HepG2 (cell line): Measurements from ENCODE around the gene CPNE5. TPM values are rescaled to one million over a fixed set of nuclear protein-coding genes. Genes with fewer than 3 reads are reported as not detected.
"Not testable (repeated sequence)": the region's sequence is repeated elsewhere in the genome, so short reads cannot be mapped to it uniquely, and the experiment has no call there.

Experiments
- ATAC-seq: fragments of 200-7000 bp; cut with Tn5 transposase; 3 replicates; pipeline ENCODE4 v1.9.1; 2020; ENCODE audit warnings: mild to moderate bottlenecking, moderate library complexity
- BruUV-seq: library from RNA; stranded (reverse); fragments of 400-500 nt; replicated peaks from 2 replicates; lab custom pipeline; 2021; lab: Mats Ljungman, UMichigan
- CTCF ChIA-PET: fragments of 300-600 bp; formaldehyde crosslinking; extraction: SDS; loops from one replicate; lab custom pipeline; 2021; ENCODE audit warnings: low total read pairs, inconsistent platforms, low intra/inter-chr PET ratio; lab: Yijun Ruan, JAX
- POLR2A ChIA-PET: fragments of 350-600 bp; sonication (Branson Sonifier 250); formaldehyde crosslinking; loops from one replicate; lab custom pipeline; 2020; ENCODE audit warnings: antibody characterized with exemption, inconsistent platforms; lab: Yijun Ruan, JAX
- DNase-seq: peaks from one replicate; pipeline ENCODE4 v3.0.0-alpha.2; 2015; ENCODE audit warnings: low spot score
- FAIRE-seq: peaks from 3 replicates; lab custom pipeline; 2011; peaks lifted over from hg19 to GRCh38; lab: Jason Lieb, UNC
- H2AFZ ChIP-seq: one replicate; pipeline ENCODE4 v1.6.1; 2011; ENCODE audit warnings: low read length, inconsistent platforms
- H3K27ac ChIP-seq: fragments of 300-600 bp; 3 replicates; pipeline ENCODE4 v1.8.0; 2011; ENCODE audit warnings: mixed run types, mild to moderate bottlenecking, mixed read lengths, low read length, inconsistent platforms; ENCODE audit not compliant: insufficient read depth; ENCODE audit errors: extremely low read length
- H3K27me3 ChIP-seq, 2 experiments: fragments of 200-600 bp in 1 of 2; 2 replicates in 1 of 2; 3 replicates in 1 of 2; pipeline versions ENCODE4 v1.6.0 to v1.8.0; 2011; ENCODE audit warnings: low read length in 2 of 2, mild to moderate bottlenecking in 2 of 2, moderate library complexity in 2 of 2, inconsistent platforms in 1 of 2; ENCODE audit not compliant: insufficient read depth in 2 of 2, control insufficient read depth in 1 of 2
- H3K36me3 ChIP-seq, 2 experiments: fragments of 200-600 bp in 1 of 2; replicated peaks in 1 of 2; 2 replicates in 1 of 2; 3 replicates in 1 of 2; pipeline versions ENCODE4 v1.5.1 to v1.8.0; 2011; ENCODE audit warnings: low read length in 2 of 2, inconsistent platforms in 1 of 2; ENCODE audit not compliant: insufficient read depth in 2 of 2, control insufficient read depth in 1 of 2
- H3K4me1 ChIP-seq: 2 replicates; pipeline ENCODE4 v1.5.1; 2012; ENCODE audit warnings: low read length, inconsistent platforms; ENCODE audit not compliant: insufficient read depth
- H3K4me2 ChIP-seq: 2 replicates; pipeline ENCODE4 v1.6.0; 2011; ENCODE audit warnings: low read depth, low read length, inconsistent platforms
- H3K4me3 ChIP-seq, 3 experiments: fragments of 200-600 bp in 1 of 3; sonication (generic), shearing (Covaris generic) in 1 of 3; replicated peaks in 1 of 3; 2 replicates each; pipeline ENCODE4 v1.5.1; 2011 to 2016; ENCODE audit warnings: low read length in 3 of 3, inconsistent platforms in 2 of 3, low read depth in 2 of 3, mild to moderate bottlenecking in 2 of 3, control low read depth in 1 of 3, mixed read lengths in 1 of 3; ENCODE audit not compliant: insufficient read depth in 1 of 3
- H3K79me2 ChIP-seq: one replicate; pipeline ENCODE4 v1.6.1; 2011; ENCODE audit warnings: low read length, inconsistent platforms; ENCODE audit not compliant: insufficient read depth
- H3K9ac ChIP-seq: 2 replicates; pipeline ENCODE4 v1.6.0; 2011; ENCODE audit warnings: mild to moderate bottlenecking, low read depth, low read length, inconsistent platforms; ENCODE audit not compliant: insufficient read depth
- H3K9me3 ChIP-seq: 2 replicates; pipeline ENCODE4 v1.5.1; 2012; ENCODE audit warnings: mild to moderate bottlenecking, low read length
- H4K20me1 ChIP-seq: 2 replicates; pipeline ENCODE4 v1.6.0; 2011; ENCODE audit warnings: inconsistent platforms, mild to moderate bottlenecking, low read length, moderate library complexity; ENCODE audit not compliant: insufficient read depth
- CHCHD3 ChIP-seq: sonication (generic); formaldehyde crosslinking; IDR thresholded peaks from 2 replicates; pipeline ENCODE4 v1.8.0; 2022; ENCODE audit warnings: mild to moderate bottlenecking, missing genetic modification reagents, moderate library complexity
- FOXA3 ChIP-seq: IDR thresholded peaks from 2 replicates; pipeline ENCODE4 v1.6.1; 2016; ENCODE audit warnings: missing genetic modification reagents, missing compliant biosample characterization
- FOXC1 ChIP-seq: sonication (generic); formaldehyde crosslinking; IDR thresholded peaks from 2 replicates; pipeline ENCODE4 v1.8.0; 2022; ENCODE audit warnings: mild to moderate bottlenecking, missing genetic modification reagents, borderline replicate concordance
- FOXK2 ChIP-seq: fragments of 450-650 bp; IDR thresholded peaks from 2 replicates; pipeline ENCODE4 v1.6.1; 2016
- GATAD2A ChIP-seq: IDR thresholded peaks from 2 replicates; pipeline ENCODE4 v1.6.1; 2016
- IRF2 ChIP-seq: IDR thresholded peaks from 2 replicates; pipeline ENCODE4 v1.6.1; 2018; ENCODE audit warnings: missing genetic modification reagents, missing compliant biosample characterization
- RXRB ChIP-seq: IDR thresholded peaks from 2 replicates; pipeline ENCODE4 v1.6.1; 2016; ENCODE audit warnings: borderline replicate concordance, missing genetic modification reagents, missing compliant biosample characterization
- STAG1 ChIP-seq: sonication (generic); formaldehyde crosslinking; IDR thresholded peaks from 2 replicates; pipeline ENCODE4 v1.4.0; 2020; ENCODE audit warnings: missing genetic modification reagents
- TEAD3 ChIP-seq: optimal IDR thresholded peaks from 2 replicates; pipeline ENCODE3; 2016; ENCODE audit warnings: borderline replicate concordance
- TOPORS ChIP-seq: sonication (generic); formaldehyde crosslinking; IDR thresholded peaks from 2 replicates; pipeline ENCODE4 v1.8.0; 2023; ENCODE audit warnings: mild to moderate bottlenecking, missing genetic modification reagents
- ZMYM4 ChIP-seq: sonication (generic); formaldehyde crosslinking; IDR thresholded peaks from 2 replicates; pipeline ENCODE4 v1.8.1; 2023; ENCODE audit warnings: mild to moderate bottlenecking, missing genetic modification reagents
- ZNF205 ChIP-seq: IDR thresholded peaks from 2 replicates; pipeline ENCODE4 v1.6.1; 2018; ENCODE audit warnings: missing biosample characterization, missing genetic modification reagents
- ZNF329 ChIP-seq: sonication (generic); formaldehyde crosslinking; IDR thresholded peaks from 2 replicates; pipeline ENCODE4 v1.9.0; 2021; ENCODE audit warnings: low read depth, mild to moderate bottlenecking, missing genetic modification reagents
- ZNF501 ChIP-seq: sonication (generic); formaldehyde crosslinking; IDR thresholded peaks from 2 replicates; pipeline ENCODE4 v1.5.1; 2020; ENCODE audit warnings: mild to moderate bottlenecking, moderate library complexity, missing genetic modification reagents
- ZSCAN9 ChIP-seq: IDR thresholded peaks from 2 replicates; pipeline ENCODE4 v1.6.1; 2016; ENCODE audit warnings: borderline replicate concordance
- WGBS: methylation state at CpG from one replicate; pipeline ENCODE4 v1.1.6; 2017; ENCODE audit warnings: low lambda C conversion rate; 5-methylcytosine and 5-hydroxymethylcytosine counted together
- in situ Hi-C: cut with HindIII; loops from 2 replicates; pipeline ENCODE4 v1.10.0; 2017; ENCODE audit warnings: low pct_unique_long_range_greater_than_20kb; ENCODE audit not compliant: extremely low pct_ligation_motif_present
- intact Hi-C: fragments of 100-400 bp; cut with micrococcal nuclease; formaldehyde crosslinking; loops from one replicate; pipeline ENCODE4 v1.10.0; 2022; ENCODE audit not compliant: unreplicated experiment
- polyA plus RNA-seq, 8 experiments: library from polyadenylated mRNA; depleted of rRNA in 3 of 8; stranded (reverse) in 7 of 8; unstranded in 1 of 8; fragments of >200 nt; fragmentation: Illumina TruSeq in 4 of 8; extraction: Trizol in 4 of 8; gene quantifications; 2 replicates each; pipeline versions ENCODE4 v1.2.1 to v1.2.3, GENCODE V29; 2011 to 2016; ENCODE audit warnings: low read depth in 4 of 8, missing spikeins in 1 of 8, mixed read lengths in 1 of 8; ENCODE audit not compliant: insufficient read depth in 1 of 8
- total RNA-seq, 5 experiments: library from RNA; depleted of rRNA; stranded (reverse); fragments of >200 nt; fragmentation: Illumina TruSeq; extraction: Trizol; gene quantifications; 2 replicates each; pipeline ENCODE4 v1.2.3, GENCODE V29; 2016; ENCODE audit warnings: low read depth in 1 of 5
- TF ChIP-seq, protein P1 (sequence below): sonication (generic); formaldehyde crosslinking; IDR thresholded peaks from 2 replicates; pipeline ENCODE4 v1.5.0; 2020; ENCODE audit warnings: missing genetic modification reagents
- TF ChIP-seq, protein P2 (sequence below): IDR thresholded peaks from 2 replicates; pipeline ENCODE4 v1.6.1; 2016; ENCODE audit warnings: low read depth, missing genetic modification reagents, missing compliant biosample characterization

Gene CPNE5
- total and polyA plus RNA-seq, 2 of the 13 experiments (the other 11 are each of a cell fraction or from before 2014, with no cell fraction given): 0.16 TPM; not detected in 1

DNA sequence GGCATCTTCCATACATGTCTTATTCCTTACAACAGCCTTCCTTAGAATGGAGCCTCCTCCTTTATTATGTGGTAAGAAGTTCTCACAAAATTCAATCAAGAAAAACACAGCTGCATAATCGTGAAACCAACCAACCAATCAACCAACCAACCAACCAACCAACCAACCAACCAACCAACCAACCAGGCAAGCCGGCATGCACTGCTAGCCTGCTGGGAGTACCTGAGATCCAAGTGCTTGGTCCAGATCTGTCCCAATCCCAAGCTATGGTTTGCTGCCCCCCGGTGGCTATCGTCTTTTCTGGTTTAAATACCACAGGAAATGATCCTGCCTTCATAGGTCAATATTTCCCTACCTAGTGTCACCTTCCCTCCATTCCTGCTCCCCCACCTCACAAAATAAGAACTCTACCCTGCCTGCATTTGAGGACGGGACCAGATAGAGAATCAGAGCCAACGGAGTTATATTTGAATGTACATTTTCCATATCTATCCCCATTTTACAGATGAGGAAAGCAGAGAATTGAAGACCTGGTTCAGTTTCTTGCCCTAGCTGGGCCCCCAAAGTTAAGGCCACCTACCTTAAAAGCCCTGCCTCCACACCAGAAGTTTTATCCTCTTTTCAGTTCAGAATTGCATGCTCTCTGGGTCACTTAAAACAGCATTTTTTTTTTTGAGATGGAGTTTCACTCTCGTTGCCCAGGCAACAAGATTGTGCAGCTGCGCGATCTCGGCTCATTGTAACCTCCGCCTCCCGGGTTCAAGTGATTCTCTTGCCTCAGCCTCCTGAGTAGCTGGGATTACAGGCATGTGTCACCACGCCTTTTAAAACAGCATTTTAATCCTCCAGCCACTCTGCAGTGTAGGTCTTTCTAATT, 114.5 kb downstream of the CPNE5 start (continued):
- TF ChIP-seq TEAD3 (CRISPR knock-in tag) (peak; percentile 66), FOXA3 (peak; percentile 37; the same call in 1 of the 2 replicates), FOXK2 (no peak), ZMYM4 (peak; percentile 41; the same call in 1 of the 2 replicates), TOPORS (CRISPR knock-in tag) (no peak), FOXC1 (CRISPR knock-in tag) (0 out of 2 replicates have a peak, but pooled peaks have one; percentile 45), ZNF501 (0 out of 2 replicates have a peak, but pooled peaks have one; percentile 40), CHCHD3 (CRISPR knock-in tag) (no peak), ZNF329 (CRISPR knock-in tag) (0 out of 2 replicates have a peak, but pooled peaks have one; percentile 27), RXRB (CRISPR knock-in tag) (peak; percentile 16; the same call in 1 of the 2 replicates), IRF2 (CRISPR knock-in tag) (0 out of 2 replicates have a peak, but pooled peaks have one; percentile 18), GATAD2A (peak; percentile 61; the same call in 1 of the 2 replicates), STAG1 (CRISPR knock-in tag) (peak; percentile 96), ZSCAN9 (CRISPR knock-in tag) (0 out of 2 replicates have a peak, but pooled peaks have one; percentile 40), ZNF205 (CRISPR knock-in tag) (no peak)
- TF ChIP-seq, protein P1, sequence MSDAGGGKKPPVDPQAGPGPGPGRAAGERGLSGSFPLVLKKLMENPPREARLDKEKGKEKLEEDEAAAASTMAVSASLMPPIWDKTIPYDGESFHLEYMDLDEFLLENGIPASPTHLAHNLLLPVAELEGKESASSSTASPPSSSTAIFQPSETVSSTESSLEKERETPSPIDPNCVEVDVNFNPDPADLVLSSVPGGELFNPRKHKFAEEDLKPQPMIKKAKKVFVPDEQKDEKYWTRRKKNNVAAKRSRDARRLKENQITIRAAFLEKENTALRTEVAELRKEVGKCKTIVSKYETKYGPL: no peak
- TF ChIP-seq, protein P2, sequence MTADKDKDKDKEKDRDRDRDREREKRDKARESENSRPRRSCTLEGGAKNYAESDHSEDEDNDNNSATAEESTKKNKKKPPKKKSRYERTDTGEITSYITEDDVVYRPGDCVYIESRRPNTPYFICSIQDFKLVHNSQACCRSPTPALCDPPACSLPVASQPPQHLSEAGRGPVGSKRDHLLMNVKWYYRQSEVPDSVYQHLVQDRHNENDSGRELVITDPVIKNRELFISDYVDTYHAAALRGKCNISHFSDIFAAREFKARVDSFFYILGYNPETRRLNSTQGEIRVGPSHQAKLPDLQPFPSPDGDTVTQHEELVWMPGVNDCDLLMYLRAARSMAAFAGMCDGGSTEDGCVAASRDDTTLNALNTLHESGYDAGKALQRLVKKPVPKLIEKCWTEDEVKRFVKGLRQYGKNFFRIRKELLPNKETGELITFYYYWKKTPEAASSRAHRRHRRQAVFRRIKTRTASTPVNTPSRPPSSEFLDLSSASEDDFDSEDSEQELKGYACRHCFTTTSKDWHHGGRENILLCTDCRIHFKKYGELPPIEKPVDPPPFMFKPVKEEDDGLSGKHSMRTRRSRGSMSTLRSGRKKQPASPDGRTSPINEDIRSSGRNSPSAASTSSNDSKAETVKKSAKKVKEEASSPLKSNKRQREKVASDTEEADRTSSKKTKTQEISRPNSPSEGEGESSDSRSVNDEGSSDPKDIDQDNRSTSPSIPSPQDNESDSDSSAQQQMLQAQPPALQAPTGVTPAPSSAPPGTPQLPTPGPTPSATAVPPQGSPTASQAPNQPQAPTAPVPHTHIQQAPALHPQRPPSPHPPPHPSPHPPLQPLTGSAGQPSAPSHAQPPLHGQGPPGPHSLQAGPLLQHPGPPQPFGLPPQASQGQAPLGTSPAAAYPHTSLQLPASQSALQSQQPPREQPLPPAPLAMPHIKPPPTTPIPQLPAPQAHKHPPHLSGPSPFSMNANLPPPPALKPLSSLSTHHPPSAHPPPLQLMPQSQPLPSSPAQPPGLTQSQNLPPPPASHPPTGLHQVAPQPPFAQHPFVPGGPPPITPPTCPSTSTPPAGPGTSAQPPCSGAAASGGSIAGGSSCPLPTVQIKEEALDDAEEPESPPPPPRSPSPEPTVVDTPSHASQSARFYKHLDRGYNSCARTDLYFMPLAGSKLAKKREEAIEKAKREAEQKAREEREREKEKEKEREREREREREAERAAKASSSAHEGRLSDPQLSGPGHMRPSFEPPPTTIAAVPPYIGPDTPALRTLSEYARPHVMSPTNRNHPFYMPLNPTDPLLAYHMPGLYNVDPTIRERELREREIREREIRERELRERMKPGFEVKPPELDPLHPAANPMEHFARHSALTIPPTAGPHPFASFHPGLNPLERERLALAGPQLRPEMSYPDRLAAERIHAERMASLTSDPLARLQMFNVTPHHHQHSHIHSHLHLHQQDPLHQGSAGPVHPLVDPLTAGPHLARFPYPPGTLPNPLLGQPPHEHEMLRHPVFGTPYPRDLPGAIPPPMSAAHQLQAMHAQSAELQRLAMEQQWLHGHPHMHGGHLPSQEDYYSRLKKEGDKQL (CRISPR knock-in tag): no peak

DNA sequence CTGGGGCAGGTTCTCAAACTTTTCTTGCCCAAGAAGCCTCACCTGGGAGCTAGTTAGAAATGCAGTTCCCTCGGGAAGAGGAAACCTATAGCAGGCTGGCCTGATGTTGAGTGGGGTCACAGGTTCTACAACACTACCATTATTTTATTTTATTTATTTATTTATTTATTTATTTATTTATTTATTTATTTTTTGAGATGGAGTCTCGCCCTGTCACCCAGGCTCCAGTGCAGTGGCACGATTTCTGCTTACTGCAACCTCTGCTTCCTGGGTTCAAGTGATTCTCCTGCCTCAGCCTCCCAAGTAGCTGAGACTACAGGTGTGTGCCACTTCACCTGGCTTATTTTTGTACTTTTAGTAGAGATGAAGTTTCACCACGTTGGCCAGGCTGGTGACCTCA, 115.3 kb downstream of the CPNE5 start:
- FAIRE-seq, H4K20me1 ChIP-seq, H3K9me3 ChIP-seq, H2AFZ ChIP-seq, H3K4me3 ChIP-seq, H3K79me2 ChIP-seq, H3K9ac ChIP-seq, ATAC-seq, POLR2A ChIA-PET, H3K4me2 ChIP-seq, DNase-seq, H3K27ac ChIP-seq, H3K4me1 ChIP-seq, BruUV-seq, H3K36me3 ChIP-seq: not testable (repeated sequence)
- WGBS: 67% methylated on average over 4 of the region's 4 CpGs
- in situ Hi-C loops: loop anchor here (5.0 kb wide), 1 partner anchor 102 kb away; no protein-coding TSS in a partner anchor
- CTCF ChIA-PET: interaction anchor here (1.1 to 4.1 kb wide), 5 partner anchors 85 to 300 kb away, joined by 3 to 59 read pairs (median 5); no protein-coding TSS in a partner anchor
- H3K27me3 ChIP-seq: peaks cover 7 to 43% of the 10 kb centered on the region in 2 experiments; a peak in 3 of 5 replicates
- intact Hi-C loops: loop anchor here (1.0 to 5.0 kb wide), 3 partner anchors 42 to 109 kb away; no protein-coding TSS in a partner anchor
